A549 (cell line): ENCODE results near the gene KCNAB1. TPM values are rescaled to one million over a fixed set of nuclear protein-coding genes. Genes with fewer than 3 reads are reported as not detected.

Experiments used
- ATAC-seq, 2 experiments: fragments of 200-7000 bp in 1 of 2; fragments of >200 bp in 1 of 2; cut with Nextera tagmentation in 1 of 2; cut with Tn5 transposase in 1 of 2; 3 replicates each; pipeline versions ENCODE4 v1.8.0 to v1.9.1; 2018 to 2020; ENCODE audit warnings: mild to moderate bottlenecking in 1 of 2, moderate library complexity in 1 of 2
- CTCF ChIA-PET: fragments of 300-600 bp; sonication (Branson Sonifier 250); formaldehyde crosslinking; extraction: SDS; loops from one replicate; lab custom pipeline; 2021; ENCODE audit warnings: antibody characterized with exemption, inconsistent platforms; lab: Yijun Ruan, JAX
- POLR2A ChIA-PET: fragments of 350-600 bp; formaldehyde crosslinking; extraction: SDS; loops from one replicate; lab custom pipeline; 2021; ENCODE audit warnings: antibody characterized with exemption, inconsistent platforms; lab: Yijun Ruan, JAX
- DNase-seq, 2 experiments: peaks; one replicate each; pipeline versions ENCODE4 v3.0.0 to v3.0.0-alpha.2; 2011 to 2016; ENCODE audit warnings: low read depth in 1 of 2, low spot score in 1 of 2
- FAIRE-seq: peaks from 2 replicates; lab custom pipeline; 2011; peaks lifted over from hg19 to GRCh38; lab: Jason Lieb, UNC
- H3K27ac ChIP-seq, 2 experiments: fragments of >200 bp; sonication (Bioruptor Twin); formaldehyde crosslinking; 3 replicates each; pipeline ENCODE4 v1.5.1; 2016 to 2017
- H3K4me1 ChIP-seq: fragments of >200 bp; sonication (Bioruptor Twin); formaldehyde crosslinking; 3 replicates; pipeline ENCODE4 v1.6.1; 2016
- H3K4me2 ChIP-seq: fragments of >200 bp; sonication (Bioruptor Twin); formaldehyde crosslinking; 3 replicates; pipeline ENCODE4 v1.6.1; 2016
- H3K4me3 ChIP-seq: fragments of >200 bp; sonication (Bioruptor Twin); formaldehyde crosslinking; 3 replicates; pipeline ENCODE4 v1.5.1; 2016
- H3K9me3 ChIP-seq: fragments of >200 bp; sonication (Bioruptor Twin); formaldehyde crosslinking; 3 replicates; pipeline ENCODE4 v1.6.1; 2016
- ATOH8 ChIP-seq: fragments of 250-450 bp; sonication (Bioruptor Pico); IDR thresholded peaks from 2 replicates; pipeline ENCODE4 v1.5.0; 2020; ENCODE audit warnings: low read depth, mild to moderate bottlenecking, moderate library complexity
- CBX2 ChIP-seq: fragments of 200-600 bp; sonication (generic); IDR thresholded peaks from 2 replicates; pipeline ENCODE4 v1.6.1; 2016; ENCODE audit warnings: low read depth, mild to moderate bottlenecking, borderline replicate concordance
- CEBPB ChIP-seq, 2 experiments: fragments of >200 bp in 1 of 2; sonication (Bioruptor Twin) in 1 of 2; formaldehyde crosslinking in 1 of 2; IDR thresholded peaks; 2 replicates each; pipeline ENCODE4 v1.6.1; 2012 to 2016
- EHF ChIP-seq: fragments of 250-450 bp; sonication (Bioruptor Pico); IDR thresholded peaks from 2 replicates; pipeline ENCODE4 v1.5.0; 2020; ENCODE audit warnings: mild to moderate bottlenecking
- EHMT2 ChIP-seq: fragments of 200-600 bp; sonication (generic); IDR thresholded peaks from 2 replicates; pipeline ENCODE4 v1.6.1; 2016; ENCODE audit warnings: antibody characterized with exemption, low read depth, mild to moderate bottlenecking, moderate library complexity
- FOSL2 ChIP-seq, 2 experiments: fragments of 450-650 bp in 1 of 2; fragments of >200 bp in 1 of 2; sonication (Bioruptor Twin) in 1 of 2; formaldehyde crosslinking; IDR thresholded peaks; 2 replicates each; pipeline versions ENCODE4 v1.5.0 to v1.6.1; 2016 to 2020; ENCODE audit warnings: mild to moderate bottlenecking in 1 of 2, moderate library complexity in 1 of 2
- GATA3 ChIP-seq: IDR thresholded peaks from 2 replicates; pipeline ENCODE4 v1.6.1; 2012; ENCODE audit warnings: borderline replicate concordance
- HDAC2 ChIP-seq: fragments of 200-600 bp; sonication (generic); IDR thresholded peaks from 2 replicates; pipeline ENCODE4 v1.6.1; 2016
- HES2 ChIP-seq: fragments of >200 bp; sonication (Bioruptor Twin); formaldehyde crosslinking; IDR thresholded peaks from 2 replicates; pipeline ENCODE4 v1.6.1; 2016
- KDM1A ChIP-seq: fragments of 200-600 bp; sonication (generic); IDR thresholded peaks from 2 replicates; pipeline ENCODE4 v1.6.1; 2016; ENCODE audit warnings: low read depth, mild to moderate bottlenecking
- MAFK ChIP-seq: fragments of 450-650 bp; IDR thresholded peaks from 2 replicates; pipeline ENCODE4 v1.6.1; 2014; ENCODE audit not compliant: partially characterized antibody
- NFE2L2 ChIP-seq: fragments of 150-350 bp; conservative IDR thresholded peaks from 2 replicates; pipeline ENCODE4 v1.6.1; 2014; ENCODE audit warnings: low read length
- PHF8 ChIP-seq: fragments of 200-600 bp; sonication (generic); IDR thresholded peaks from 2 replicates; pipeline ENCODE4 v1.6.1; 2016; ENCODE audit warnings: low read depth, mild to moderate bottlenecking, antibody characterized with exemption, moderate library complexity, borderline replicate concordance
- POLR2A ChIP-seq: IDR thresholded peaks from 2 replicates; pipeline ENCODE4 v1.6.1; 2012; ENCODE audit warnings: mild to moderate bottlenecking, low read length
- RCOR1 ChIP-seq: fragments of 150-350 bp; IDR thresholded peaks from 2 replicates; pipeline ENCODE4 v1.6.1; 2014; ENCODE audit warnings: antibody characterized with exemption, low read length, low read depth
- RNF2 ChIP-seq: fragments of 200-600 bp; sonication (generic); IDR thresholded peaks from 2 replicates; pipeline ENCODE4 v1.6.1; 2016; ENCODE audit warnings: low read depth, mild to moderate bottlenecking, antibody characterized with exemption, moderate library complexity, borderline replicate concordance
- SMC3 ChIP-seq: fragments of >200 bp; sonication (Bioruptor Twin); formaldehyde crosslinking; IDR thresholded peaks from 3 replicates; pipeline ENCODE4 v1.6.1; 2018; ENCODE audit warnings: inconsistent platforms
- SREBF2 ChIP-seq: fragments of 450-650 bp; IDR thresholded peaks from 2 replicates; pipeline ENCODE4 v1.6.1; 2014; ENCODE audit warnings: mild to moderate bottlenecking, moderate library complexity
- TFCP2L1 ChIP-seq: fragments of 250-450 bp; sonication (Bioruptor Pico); IDR thresholded peaks from 2 replicates; pipeline ENCODE4 v1.5.0; 2021; ENCODE audit warnings: mild to moderate bottlenecking
- TP53 ChIP-seq: fragments of 250-450 bp; sonication (Bioruptor Pico); IDR thresholded peaks from 2 replicates; pipeline ENCODE4 v1.5.0; 2021; ENCODE audit warnings: mild to moderate bottlenecking, moderate library complexity
- USF2 ChIP-seq: fragments of 450-650 bp; IDR thresholded peaks from 2 replicates; pipeline ENCODE4 v1.6.1; 2014; ENCODE audit warnings: antibody characterized with exemption
- ZFP36 ChIP-seq: fragments of 450-650 bp; IDR thresholded peaks from 2 replicates; pipeline ENCODE4 v1.6.1; 2014; ENCODE audit warnings: borderline replicate concordance; ENCODE audit not compliant: partially characterized antibody
- ZSCAN20 ChIP-seq: fragments of 250-450 bp; sonication (Bioruptor Pico); IDR thresholded peaks from 2 replicates; pipeline ENCODE4 v1.8.0; 2022; ENCODE audit warnings: mild to moderate bottlenecking, moderate library complexity
- WGBS: methylation state at CpG from one replicate; pipeline ENCODE4 v1.1.6; 2017; ENCODE audit errors: missing lambda C conversion rate; 5-methylcytosine and 5-hydroxymethylcytosine counted together
- polyA plus RNA-seq, 4 experiments: library from polyadenylated mRNA; depleted of rRNA in 3 of 4; stranded (reverse); fragments of >200 nt; fragmentation: RNase III in 1 of 4; extraction: RNeasy Plus Mini Kit Qiagen cat#74134 plus additional on column Dnase treatment in 1 of 4; gene quantifications; 2 replicates in 3 of 4; 3 replicates in 1 of 4; pipeline ENCODE4 v1.2.3, GENCODE V29; 2011 to 2017
- TF ChIP-seq, protein P1 (sequence below): fragments of 250-450 bp; sonication (Bioruptor Pico); IDR thresholded peaks from 2 replicates; pipeline ENCODE4 v1.5.0; 2021; ENCODE audit warnings: mild to moderate bottlenecking, moderate library complexity, borderline replicate concordance
- TF ChIP-seq, protein P2 (sequence below): fragments of >200 bp; sonication (Bioruptor Twin); formaldehyde crosslinking; IDR thresholded peaks from 3 replicates; pipeline ENCODE4 v1.6.1; 2016
- TF ChIP-seq, protein P3 (sequence below): fragments of >200 bp; sonication (Bioruptor Twin); formaldehyde crosslinking; IDR thresholded peaks from 3 replicates; pipeline ENCODE4 v1.5.1; 2016
- TF ChIP-seq, protein P4 (sequence below): fragments of 150-350 bp; IDR thresholded peaks from 2 replicates; pipeline ENCODE4 v1.6.1; 2014; ENCODE audit warnings: low read depth, mild to moderate bottlenecking, low read length

KCNAB1 gene
- polyA plus RNA-seq, 2 of the 4 experiments (the other 2 are of a cell fraction): not detected

GRCh38 chr3:156360963-156361362, 240.6 kb downstream of the KCNAB1 start:
- WGBS: 34% methylated on average over 5 of the region's 5 CpGs
- no peaks in the 10 kb centered on the region for H3K9me3 ChIP-seq
- ATAC-seq (0 out of 6 replicates have a peak, but pooled peaks of 1 of the 2 experiments have one; percentile 24), DNase-seq (no peak), FAIRE-seq (no peak)
- no peak for TF ChIP-seq TFCP2L1
- TF ChIP-seq, protein P1, sequence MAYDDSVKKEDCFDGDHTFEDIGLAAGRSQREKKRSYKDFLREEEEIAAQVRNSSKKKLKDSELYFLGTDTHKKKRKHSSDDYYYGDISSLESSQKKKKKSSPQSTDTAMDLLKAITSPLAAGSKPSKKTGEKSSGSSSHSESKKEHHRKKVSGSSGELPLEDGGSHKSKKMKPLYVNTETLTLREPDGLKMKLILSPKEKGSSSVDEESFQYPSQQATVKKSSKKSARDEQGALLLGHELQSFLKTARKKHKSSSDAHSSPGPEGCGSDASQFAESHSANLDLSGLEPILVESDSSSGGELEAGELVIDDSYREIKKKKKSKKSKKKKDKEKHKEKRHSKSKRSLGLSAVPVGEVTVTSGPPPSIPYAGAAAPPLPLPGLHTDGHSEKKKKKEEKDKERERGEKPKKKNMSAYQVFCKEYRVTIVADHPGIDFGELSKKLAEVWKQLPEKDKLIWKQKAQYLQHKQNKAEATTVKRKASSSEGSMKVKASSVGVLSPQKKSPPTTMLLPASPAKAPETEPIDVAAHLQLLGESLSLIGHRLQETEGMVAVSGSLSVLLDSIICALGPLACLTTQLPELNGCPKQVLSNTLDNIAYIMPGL: no peak
- TF ChIP-seq NFE2L2: no peak
- no peak for TF ChIP-seq HDAC2
- TF ChIP-seq EHF (CRISPR knock-in tag): no peak
- TF ChIP-seq, protein P2, sequence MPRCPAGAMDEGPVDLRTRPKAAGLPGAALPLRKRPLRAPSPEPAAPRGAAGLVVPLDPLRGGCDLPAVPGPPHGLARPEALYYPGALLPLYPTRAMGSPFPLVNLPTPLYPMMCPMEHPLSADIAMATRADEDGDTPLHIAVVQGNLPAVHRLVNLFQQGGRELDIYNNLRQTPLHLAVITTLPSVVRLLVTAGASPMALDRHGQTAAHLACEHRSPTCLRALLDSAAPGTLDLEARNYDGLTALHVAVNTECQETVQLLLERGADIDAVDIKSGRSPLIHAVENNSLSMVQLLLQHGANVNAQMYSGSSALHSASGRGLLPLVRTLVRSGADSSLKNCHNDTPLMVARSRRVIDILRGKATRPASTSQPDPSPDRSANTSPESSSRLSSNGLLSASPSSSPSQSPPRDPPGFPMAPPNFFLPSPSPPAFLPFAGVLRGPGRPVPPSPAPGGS: no peak
- no peak for TF ChIP-seq CEBPB (IDR thresholded peaks at IDR 0.05)
- TF ChIP-seq TP53 (CRISPR knock-in tag): no peak
- TF ChIP-seq ZFP36: no peak
- TF ChIP-seq USF2: no peak
- TF ChIP-seq POLR2A: no peak
- TF ChIP-seq RNF2: no peak
- TF ChIP-seq FOSL2 (IDR thresholded peaks at IDR 0.05): no peak
- TF ChIP-seq FOSL2 (CRISPR knock-in tag; IDR thresholded peaks at IDR 0.05): no peak
- TF ChIP-seq MAFK: no peak
- no peak for TF ChIP-seq EHMT2
- no peak for TF ChIP-seq HES2
- TF ChIP-seq, protein P3, sequence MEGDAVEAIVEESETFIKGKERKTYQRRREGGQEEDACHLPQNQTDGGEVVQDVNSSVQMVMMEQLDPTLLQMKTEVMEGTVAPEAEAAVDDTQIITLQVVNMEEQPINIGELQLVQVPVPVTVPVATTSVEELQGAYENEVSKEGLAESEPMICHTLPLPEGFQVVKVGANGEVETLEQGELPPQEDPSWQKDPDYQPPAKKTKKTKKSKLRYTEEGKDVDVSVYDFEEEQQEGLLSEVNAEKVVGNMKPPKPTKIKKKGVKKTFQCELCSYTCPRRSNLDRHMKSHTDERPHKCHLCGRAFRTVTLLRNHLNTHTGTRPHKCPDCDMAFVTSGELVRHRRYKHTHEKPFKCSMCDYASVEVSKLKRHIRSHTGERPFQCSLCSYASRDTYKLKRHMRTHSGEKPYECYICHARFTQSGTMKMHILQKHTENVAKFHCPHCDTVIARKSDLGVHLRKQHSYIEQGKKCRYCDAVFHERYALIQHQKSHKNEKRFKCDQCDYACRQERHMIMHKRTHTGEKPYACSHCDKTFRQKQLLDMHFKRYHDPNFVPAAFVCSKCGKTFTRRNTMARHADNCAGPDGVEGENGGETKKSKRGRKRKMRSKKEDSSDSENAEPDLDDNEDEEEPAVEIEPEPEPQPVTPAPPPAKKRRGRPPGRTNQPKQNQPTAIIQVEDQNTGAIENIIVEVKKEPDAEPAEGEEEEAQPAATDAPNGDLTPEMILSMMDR: no peak
- no peak for TF ChIP-seq KDM1A
- TF ChIP-seq RCOR1: no peak
- no peak for TF ChIP-seq PHF8
- H3K4me2 ChIP-seq: no peak overlapping the region
- no peaks in the 10 kb centered on the region for H3K4me1 ChIP-seq
- H3K27ac ChIP-seq: no peak overlapping the region
- ChIA-PET POLR2A (no interaction called here), CTCF (interaction anchor here (2.8 kb wide), 1 partner anchor 22 kb away, joined by 8 read pairs; no protein-coding TSS in a partner anchor)
- no peak overlapping the region for H3K4me3 ChIP-seq

GRCh38 chr3:156366559-156366958, 246.2 kb downstream of the KCNAB1 start:
- Histone ChIP-seq H3K4me1 (no peaks in the 10 kb centered on the region), H3K4me3 (no peak overlapping the region), H3K27ac (no peak overlapping the region), H3K4me2 (no peak overlapping the region), H3K9me3 (no peaks in the 10 kb centered on the region)
- FAIRE-seq: no peak
- POLR2A ChIA-PET: no interaction called here
- DNase-seq: no peak
- WGBS: 28% methylated on average over 3 of the region's 3 CpGs
- CTCF ChIA-PET: no interaction called here
- no peak for ATAC-seq
- TF ChIP-seq EHMT2: no peak
- no peak for TF ChIP-seq GATA3
- TF ChIP-seq, protein P4, sequence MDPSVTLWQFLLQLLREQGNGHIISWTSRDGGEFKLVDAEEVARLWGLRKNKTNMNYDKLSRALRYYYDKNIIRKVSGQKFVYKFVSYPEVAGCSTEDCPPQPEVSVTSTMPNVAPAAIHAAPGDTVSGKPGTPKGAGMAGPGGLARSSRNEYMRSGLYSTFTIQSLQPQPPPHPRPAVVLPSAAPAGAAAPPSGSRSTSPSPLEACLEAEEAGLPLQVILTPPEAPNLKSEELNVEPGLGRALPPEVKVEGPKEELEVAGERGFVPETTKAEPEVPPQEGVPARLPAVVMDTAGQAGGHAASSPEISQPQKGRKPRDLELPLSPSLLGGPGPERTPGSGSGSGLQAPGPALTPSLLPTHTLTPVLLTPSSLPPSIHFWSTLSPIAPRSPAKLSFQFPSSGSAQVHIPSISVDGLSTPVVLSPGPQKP: no peak
- no peak for TF ChIP-seq EHF (CRISPR knock-in tag)
- TF ChIP-seq ATOH8: no peak
- TF ChIP-seq CBX2: no peak
- no peak for TF ChIP-seq NFE2L2
- no peak for TF ChIP-seq SMC3
- TF ChIP-seq RNF2: no peak
- TF ChIP-seq MAFK: no peak
- no peak for TF ChIP-seq SREBF2
- no peak for TF ChIP-seq KDM1A
- TF ChIP-seq ZSCAN20 (CRISPR knock-in tag): no peak
- TF ChIP-seq, protein P2: no peak
- TF ChIP-seq USF2: no peak
